HG03575 (cell line): ENCODE measurements around the gene C11orf42.

ENCODE experiments used
- ATAC-seq: cut with Tn5 transposase; IDR thresholded peaks from one replicate; pipeline ENCODE4 v1.9.1; 2021; ENCODE audit not compliant: unreplicated experiment, insufficient number of reproducible peaks, low FRiP score; ENCODE audit errors: extremely low read depth

C11orf42 gene

DNA sequence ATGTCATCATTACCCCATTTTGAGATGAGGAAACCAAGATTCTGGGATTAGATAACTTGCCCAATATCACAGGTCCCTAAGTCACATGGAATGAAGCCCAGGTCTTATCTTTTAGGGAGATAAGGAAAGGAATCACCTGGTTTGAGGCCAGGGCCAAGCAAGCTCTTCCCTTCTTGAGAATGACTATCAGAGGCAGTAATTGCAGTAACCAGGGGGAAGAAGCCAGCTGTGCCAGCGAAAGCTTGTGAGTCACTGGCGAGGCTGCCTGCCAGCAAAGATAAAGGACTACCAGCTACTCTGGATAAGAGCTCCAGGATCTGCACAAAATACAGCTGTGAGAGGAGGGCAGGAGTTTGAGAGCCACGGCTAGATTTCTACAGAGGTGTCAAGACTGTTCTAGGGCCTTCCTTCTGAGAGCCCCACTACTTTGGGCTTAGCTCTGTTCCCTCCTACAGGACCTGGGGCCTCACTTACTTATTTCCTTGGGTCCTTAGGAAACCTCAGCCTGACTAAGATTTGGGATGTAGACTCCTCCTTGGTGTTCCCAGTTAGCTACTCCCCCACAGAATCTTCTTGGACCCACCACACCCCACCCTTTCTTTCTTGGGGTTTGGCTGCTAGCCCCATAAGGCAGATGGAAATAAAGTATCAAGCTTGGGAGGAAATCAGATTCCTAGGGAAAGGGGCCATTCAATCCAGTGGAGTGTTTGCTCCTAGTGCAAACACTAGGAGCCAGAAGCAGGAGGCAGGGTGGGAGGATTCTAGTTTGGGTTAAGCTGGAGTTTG is 44.6 kb downstream of the C11orf42 start:
- ATAC-seq = no peak

GRCh38 chr11:6251120-6251733 is 45.9 kb downstream of the C11orf42 start:
- ATAC-seq = no peak

- ATAC-seq = no peak
Observed at GRCh38 chr11:6251990-6252473, 46.7 kb downstream of the C11orf42 start.

DNA sequence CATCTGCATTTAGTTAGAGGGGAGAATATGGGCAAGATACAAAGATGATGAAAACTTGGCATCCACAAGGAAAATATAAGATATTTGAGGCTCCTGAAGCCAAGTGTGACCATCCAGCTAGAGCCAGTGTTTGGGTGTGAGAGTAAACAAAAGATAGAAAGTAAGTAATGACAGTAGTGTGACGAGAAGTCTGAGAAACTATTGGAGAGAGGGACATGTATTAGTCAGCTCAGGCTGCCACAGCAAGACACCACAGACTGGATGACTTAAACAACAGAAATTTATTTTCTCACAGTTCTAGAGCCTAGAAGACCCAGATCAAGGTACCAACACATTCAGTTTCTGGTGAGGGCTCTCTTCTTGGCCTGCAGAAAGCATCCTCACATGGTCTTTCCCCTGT is 47.8 kb downstream of the C11orf42 start:
- ATAC-seq = peak; percentile 63

GRCh38 chr11:6258141-6258540 is 52.8 kb downstream of the C11orf42 start:
- ATAC-seq = no peak

GRCh38 chr11:6258571-6259081 is 53.3 kb downstream of the C11orf42 start:
- ATAC-seq = no peak

- no peak for ATAC-seq
Observed at GRCh38 chr11:6260207-6260726, 54.9 kb downstream of the C11orf42 start.
